Common myeloid progenitor, CD34-positive (primary cell): ENCODE data around the gene RPTOR.

Experiments used
- CTCF ChIA-PET: fragments of 350-600 bp; sonication (Branson Sonifier 250); formaldehyde crosslinking; loops from one replicate; lab custom pipeline; 2021; ENCODE audit warnings: antibody characterized with exemption; lab: Charles Lee
- POLR2A ChIA-PET: fragments of 350-600 bp; sonication (Branson Sonifier 250); formaldehyde crosslinking; loops from one replicate; lab custom pipeline; 2021; ENCODE audit warnings: antibody characterized with exemption; lab: Charles Lee
- DNase-seq, 3 donors: peaks; one replicate each; pipeline versions ENCODE4 v3.0.0 to v3.0.0-alpha.2; 2013
- H3K27ac ChIP-seq, 2 experiments: 1 replicate in 1 of 2; 2 replicates in 1 of 2; pipeline ENCODE4 v1.7.0; 2013; ENCODE audit warnings: inconsistent platforms in 2 of 2, low read length in 2 of 2, mild to moderate bottlenecking in 2 of 2, low read depth in 1 of 2, moderate library complexity in 1 of 2; ENCODE audit not compliant: severe bottlenecking in 2 of 2, insufficient read depth in 1 of 2, poor library complexity in 1 of 2
- H3K27me3 ChIP-seq, 5 experiments: replicated peaks in 2 of 5; 1 replicate in 3 of 5; 2 replicates in 2 of 5; pipeline versions ENCODE4 v1.6.1 to v1.7.0; 2013; ENCODE audit warnings: low read length in 4 of 5, mild to moderate bottlenecking in 2 of 5, moderate library complexity in 2 of 5, inconsistent platforms in 1 of 5; ENCODE audit not compliant: insufficient read depth in 5 of 5, control insufficient read depth in 4 of 5
- H3K36me3 ChIP-seq, 4 experiments: 1 replicate in 2 of 4; 2 replicates in 2 of 4; pipeline versions ENCODE4 v1.6.1 to v1.7.0; 2013; ENCODE audit warnings: low read length in 3 of 4, control low read depth in 1 of 4, mild to moderate bottlenecking in 1 of 4; ENCODE audit not compliant: control insufficient read depth in 4 of 4, insufficient read depth in 4 of 4
- H3K4me1 ChIP-seq, 4 experiments: 1 replicate in 3 of 4; 2 replicates in 1 of 4; pipeline versions ENCODE4 v1.6.1 to v1.7.1; 2013; ENCODE audit warnings: low read length in 3 of 4, mild to moderate bottlenecking in 3 of 4, control low read depth in 1 of 4, inconsistent platforms in 1 of 4, moderate library complexity in 1 of 4; ENCODE audit not compliant: control insufficient read depth in 4 of 4, insufficient read depth in 4 of 4; ENCODE audit errors: control extremely low read depth in 1 of 4
- H3K4me3 ChIP-seq, 7 experiments: 1 replicate in 4 of 7; 2 replicates in 3 of 7; pipeline versions ENCODE4 v1.5.1 to v1.7.0; 2013; ENCODE audit warnings: mild to moderate bottlenecking in 7 of 7, low read length in 6 of 7, moderate library complexity in 6 of 7, inconsistent platforms in 2 of 7, low read depth in 2 of 7, control low read depth in 1 of 7; ENCODE audit not compliant: insufficient read depth in 4 of 7, control insufficient read depth in 1 of 7; ENCODE audit errors: extremely low read depth in 1 of 7
- H3K9me3 ChIP-seq, 5 experiments: 1 replicate in 4 of 5; 2 replicates in 1 of 5; pipeline versions ENCODE4 v1.6.1 to v1.7.1; 2013; ENCODE audit warnings: low read length in 4 of 5, mild to moderate bottlenecking in 2 of 5, inconsistent platforms in 1 of 5, low read depth in 1 of 5, moderate library complexity in 1 of 5; ENCODE audit not compliant: control insufficient read depth in 4 of 5, insufficient read depth in 2 of 5; ENCODE audit errors: control extremely low read depth in 1 of 5
- WGBS: methylation state at CpG from one replicate; pipeline ENCODE4 v1.1.5; 2013; ENCODE audit not compliant: insufficient coverage; 5-methylcytosine and 5-hydroxymethylcytosine counted together

Gene RPTOR

DNA sequence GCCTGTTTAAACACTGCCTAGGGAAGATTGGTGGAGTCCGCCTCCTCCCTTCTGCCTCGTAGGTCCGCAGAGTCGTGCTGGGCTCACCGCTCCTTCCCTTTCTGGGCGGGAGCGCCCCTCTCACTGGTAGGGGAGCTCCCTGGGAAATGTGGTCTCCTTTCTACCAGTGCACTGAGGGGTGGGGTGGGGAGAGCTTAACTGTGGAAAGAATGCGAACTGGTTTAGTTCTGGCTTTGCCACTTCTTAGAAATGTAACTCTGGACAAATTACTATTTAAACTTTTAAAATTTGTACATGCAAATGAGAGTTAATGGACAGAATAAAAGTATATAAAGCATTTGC lies 105.7 kb downstream of the RPTOR start:
- Histone ChIP-seq H3K36me3 (peaks cover 0 to 20% (median 2%) of the 10 kb centered on the region in 4 experiments), H3K9me3 (peaks cover 0 to 9% (median 7%) of the 10 kb centered on the region in 5 experiments), H3K27me3 (no peaks in the 10 kb centered on the region), H3K4me1 (peaks cover 0 to 10% (median 4%) of the 10 kb centered on the region in 4 experiments), H3K4me3 (no peak overlapping the region), H3K27ac (no peak overlapping the region)
- 88% methylated on average over 1 of the region's 8 CpGs for WGBS
- ChIA-PET POLR2A (no interaction called here), CTCF (interaction anchor here (1.0 to 3.5 kb wide), 7 partner anchors 9 to 321 kb away, joined by 3 to 16 read pairs (median 3); no protein-coding TSS in a partner anchor)
- no peak for DNase-seq

DNA sequence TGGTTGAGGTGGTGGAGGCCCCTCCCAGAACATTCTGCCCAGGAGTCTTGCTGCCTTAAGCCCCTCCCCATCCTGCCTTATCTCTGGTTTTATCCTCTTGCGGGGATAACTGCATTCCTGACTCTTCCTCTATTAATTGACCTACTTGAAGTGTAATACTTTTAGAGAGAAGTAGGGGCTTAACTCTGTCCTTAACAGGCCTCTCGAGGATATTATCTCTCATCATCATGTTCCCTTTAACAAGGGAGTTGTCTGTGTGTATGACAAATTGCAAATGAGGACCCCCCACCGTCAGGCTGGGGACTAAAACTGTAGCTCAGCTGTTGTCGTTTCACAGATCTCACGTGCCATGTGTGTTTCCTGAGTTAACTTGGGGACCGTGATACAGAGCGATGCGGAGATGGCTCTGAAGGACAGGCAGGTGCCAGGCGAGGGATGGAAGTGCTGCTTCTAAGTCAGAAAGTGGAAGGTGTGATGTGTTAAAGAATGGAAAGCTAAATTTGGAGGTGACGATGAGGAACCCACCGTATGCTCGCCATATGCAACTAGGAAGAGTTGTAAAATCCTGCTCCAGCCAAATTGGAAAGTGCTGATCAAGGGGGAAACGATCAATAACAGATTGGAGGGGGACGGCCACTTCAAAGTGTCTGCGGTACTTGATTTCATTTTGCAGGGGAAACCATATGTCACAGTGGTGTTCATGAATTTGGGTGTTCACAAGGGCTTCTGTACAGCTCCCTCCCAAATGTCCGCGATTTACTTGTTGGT lies 106.3 kb downstream of the RPTOR start:
- 95% methylated on average over 15 of the region's 17 CpGs for WGBS
- H3K27ac ChIP-seq: no peak overlapping the region
- peaks cover 0 to 16% (median 2%) of the 10 kb centered on the region in 4 experiments for H3K36me3 ChIP-seq
- DNase-seq: no peak
- ChIA-PET CTCF (interaction anchor here (1.3 kb wide), 4 partner anchors 19 to 320 kb away, joined by 3 to 6 read pairs (median 3); no protein-coding TSS in a partner anchor), POLR2A (no interaction called here)
- no peak overlapping the region for H3K4me3 ChIP-seq
- peaks cover 0 to 10% (median 4%) of the 10 kb centered on the region in 4 experiments for H3K4me1 ChIP-seq
- no peaks in the 10 kb centered on the region for H3K27me3 ChIP-seq
- peaks cover 0 to 9% (median 9%) of the 10 kb centered on the region in 5 experiments for H3K9me3 ChIP-seq

DNA sequence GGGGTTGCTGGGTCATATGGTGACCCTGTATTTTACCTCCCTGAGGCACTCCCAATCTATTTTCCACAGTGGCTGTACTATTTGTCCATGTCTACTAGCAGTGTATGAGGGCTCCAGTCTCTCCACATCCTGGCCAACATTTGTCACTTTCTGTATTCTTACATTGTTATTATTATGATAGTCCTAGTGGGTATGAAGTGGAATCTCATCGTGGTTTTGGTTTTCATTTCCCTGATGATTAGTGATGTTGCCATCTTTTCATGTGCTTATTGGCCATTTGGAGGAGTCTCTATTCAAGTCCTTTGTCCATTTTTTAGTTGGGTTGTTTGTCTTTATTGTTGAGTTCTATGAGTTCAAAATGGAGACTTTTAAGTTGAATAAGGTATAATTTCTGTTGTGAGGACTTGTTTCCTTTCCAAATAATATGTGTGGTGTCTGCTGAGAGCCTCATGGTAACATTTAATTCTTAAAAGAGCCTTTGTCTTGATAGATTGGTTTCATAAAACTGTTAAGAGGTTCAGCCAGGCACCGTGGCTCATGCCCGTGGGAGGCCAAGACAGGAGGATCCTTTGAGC lies 108.2 kb downstream of the RPTOR start:
- Histone ChIP-seq H3K27ac (no peak overlapping the region), H3K9me3 (peaks cover 3 to 20% (median 13%) of the 10 kb centered on the region in 5 experiments), H3K4me3 (no peak overlapping the region), H3K27me3 (no peaks in the 10 kb centered on the region), H3K36me3 (peaks cover 0 to 10% (median 2%) of the 10 kb centered on the region in 4 experiments), H3K4me1 (peaks cover 0 to 10% (median 4%) of the 10 kb centered on the region in 4 experiments)
- 100% methylated on average over 3 of the region's 3 CpGs for WGBS
- POLR2A ChIA-PET: no interaction called here
- no peak for DNase-seq
- CTCF ChIA-PET: no interaction called here

DNA sequence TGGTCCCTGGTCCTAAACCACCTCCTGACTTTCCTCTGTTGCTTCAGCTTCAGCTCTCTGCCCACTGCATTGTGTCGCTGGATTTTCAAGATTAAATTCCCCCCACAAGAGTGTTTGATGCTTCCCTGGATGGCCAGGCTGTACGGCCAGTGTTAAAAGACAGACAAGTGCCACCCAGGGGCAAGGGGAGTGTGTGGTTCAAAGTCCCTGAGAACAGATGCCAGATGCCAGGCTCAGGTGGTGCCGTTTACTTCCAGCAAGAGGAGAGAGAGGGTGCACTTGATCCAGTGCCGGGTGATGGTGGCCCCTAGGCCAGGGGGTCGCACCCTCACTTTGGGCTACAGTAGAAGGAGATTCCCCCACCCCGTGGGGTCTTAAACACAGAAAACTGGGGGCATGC lies 109.2 kb downstream of the RPTOR start:
- Histone ChIP-seq H3K27me3 (no peaks in the 10 kb centered on the region), H3K4me3 (no peak overlapping the region), H3K27ac (no peak overlapping the region), H3K36me3 (peaks cover 0 to 10% (median 2%) of the 10 kb centered on the region in 4 experiments), H3K4me1 (peaks cover 0 to 10% (median 4%) of the 10 kb centered on the region in 4 experiments), H3K9me3 (peaks cover 3 to 20% (median 13%) of the 10 kb centered on the region in 5 experiments)
- POLR2A ChIA-PET: no interaction called here
- CTCF ChIA-PET: no interaction called here
- 100% methylated on average over 5 of the region's 6 CpGs for WGBS
- DNase-seq: no peak

DNA sequence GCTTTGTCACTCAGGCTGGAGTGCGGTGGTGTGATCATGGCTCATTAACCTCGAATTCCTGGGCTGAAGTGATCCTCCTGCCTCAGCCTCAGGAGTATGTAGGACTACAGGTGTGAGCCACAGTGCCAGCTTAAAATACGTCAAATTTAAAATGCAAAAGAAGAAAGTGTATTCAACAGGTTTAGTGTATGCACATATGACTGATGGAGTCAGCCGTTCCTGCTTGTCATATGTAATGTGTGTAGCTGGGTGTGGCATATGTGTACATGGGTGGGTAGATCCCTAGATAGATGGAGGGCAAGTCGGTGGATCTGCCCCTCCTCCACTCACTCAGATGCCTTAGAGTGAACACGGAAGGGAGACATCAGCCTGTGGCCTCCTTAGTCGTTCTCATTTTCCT lies 111.0 kb downstream of the RPTOR start:
- Histone ChIP-seq H3K36me3 (peaks cover 0 to 4% (median 1%) of the 10 kb centered on the region in 4 experiments), H3K9me3 (peaks cover 3 to 20% (median 13%) of the 10 kb centered on the region in 5 experiments), H3K4me3 (no peak overlapping the region), H3K27me3 (no peaks in the 10 kb centered on the region), H3K27ac (no peak overlapping the region), H3K4me1 (no peaks in the 10 kb centered on the region)
- no peak for DNase-seq
- ChIA-PET CTCF (no interaction called here), POLR2A (no interaction called here)
- 100% methylated on average over 3 of the region's 7 CpGs for WGBS

DNA sequence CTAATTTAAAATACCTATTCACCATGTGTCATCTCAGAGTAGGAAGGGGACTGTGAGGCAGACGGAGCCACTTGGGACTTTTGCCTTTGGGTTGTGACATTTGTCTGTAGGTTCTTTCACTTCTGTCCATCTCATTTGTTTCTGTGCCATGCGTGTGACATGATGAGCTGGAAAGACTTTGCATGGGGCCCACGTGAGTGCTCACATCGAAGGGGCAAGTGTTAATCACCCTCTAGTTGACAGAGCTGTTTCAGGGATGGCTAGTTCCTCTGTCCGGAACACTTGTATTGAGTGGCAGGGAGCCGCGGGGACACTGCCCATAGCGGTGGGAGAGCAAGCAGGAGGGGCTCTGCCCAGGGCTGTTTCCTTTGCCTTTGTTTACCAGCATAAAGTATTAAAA lies 112.0 kb downstream of the RPTOR start:
- H3K4me3 ChIP-seq: no peak overlapping the region
- 90% methylated on average over 5 of the region's 8 CpGs for WGBS
- no peaks in the 10 kb centered on the region for H3K4me1 ChIP-seq
- H3K27ac ChIP-seq: no peak overlapping the region
- H3K27me3 ChIP-seq: no peaks in the 10 kb centered on the region
- H3K9me3 ChIP-seq: peaks cover 3 to 20% (median 13%) of the 10 kb centered on the region in 5 experiments
- DNase-seq: no peak
- ChIA-PET POLR2A (interaction anchor here (0.6 kb wide), 1 partner anchor 470 kb away, joined by 3 read pairs; no protein-coding TSS in a partner anchor), CTCF (no interaction called here)
- H3K36me3 ChIP-seq: peaks cover 0 to 2% (median 0%) of the 10 kb centered on the region in 4 experiments

DNA sequence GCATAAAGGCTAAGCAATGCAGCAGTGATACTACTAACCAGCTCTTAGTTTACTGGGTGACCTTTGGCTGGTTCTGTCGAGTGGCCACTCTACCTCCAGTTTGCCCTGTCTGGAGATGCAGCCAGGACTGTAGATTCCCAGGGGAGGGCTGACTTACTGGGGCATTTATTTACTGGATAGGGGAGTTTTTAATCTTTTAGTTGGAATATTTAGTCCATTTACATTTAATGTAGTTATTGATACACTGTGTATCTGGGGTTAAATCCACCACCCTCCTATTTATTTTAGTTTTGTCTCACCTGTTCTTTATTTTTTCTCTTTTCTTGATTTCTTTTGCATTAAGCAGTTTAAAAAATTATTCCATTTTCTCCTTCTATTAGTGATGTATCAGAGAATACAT lies 112.9 kb downstream of the RPTOR start:
- Histone ChIP-seq H3K27me3 (no peaks in the 10 kb centered on the region), H3K36me3 (peaks cover 0 to 2% (median 0%) of the 10 kb centered on the region in 4 experiments), H3K9me3 (peaks cover 3 to 20% (median 14%) of the 10 kb centered on the region in 5 experiments), H3K27ac (no peak overlapping the region), H3K4me3 (no peak overlapping the region), H3K4me1 (no peaks in the 10 kb centered on the region)
- ChIA-PET CTCF (interaction anchor here (1.0 kb wide), 1 partner anchor 12 kb away, joined by 3 read pairs; no protein-coding TSS in a partner anchor), POLR2A (no interaction called here)
- no peak for DNase-seq
- no CpG with 5 or more reads among the region's 1 CpG for WGBS
